Uterus (tissue), 2 donors: Measurements from ENCODE around the gene FIGNL1.

ENCODE experiments used
- CTCF ChIP-seq, 4 experiments: fragments of 200-600 bp in 2 of 4; fragments of 450-650 bp in 2 of 4; sonication (generic) in 2 of 4; IDR thresholded peaks; one replicate each; pipeline ENCODE4 v1.5.1; 2016 to 2019; ENCODE audit warnings: antibody characterized with exemption in 4 of 4, mild to moderate bottlenecking in 2 of 4, moderate library complexity in 1 of 4
- POLR2A ChIP-seq, 2 donors: fragments of 450-650 bp; IDR thresholded peaks; one replicate each; pipeline ENCODE4 v1.6.1; 2016; ENCODE audit warnings: antibody characterized with exemption in 2 of 2, mild to moderate bottlenecking in 1 of 2, moderate library complexity in 1 of 2

- TF ChIP-seq POLR2A (IDR thresholded peaks at IDR 0.05), result no peak
- no peak for TF ChIP-seq CTCF (IDR thresholded peaks at IDR 0.05)
These were observed 20.4 kb upstream of the FIGNL1 start for GRCh38 chr7:50470250-50471163.
